ENCODE measurements around the gene TRIM3. TPM values are rescaled to one million over a fixed set of nuclear protein-coding genes. Genes with fewer than 3 reads are reported as not detected.
A peak's percentile ranks its signal among the peaks of the same experiment; 100 is the strongest.

Gene TRIM3
- total RNA-seq, 3 donors from 2014 or later = 21.6 to 43.9 (median 32.6) TPM

GRCh38 chr11:6481012-6481923, 7.5 kb upstream of the TRIM3 start, which contains the start of the genes ARFIP2 and TIMM10B:
ARFIP2 (minus strand) TSS chr11:6481331; CDS start chr11:6480421, 910 bp downstream.
TIMM10B (plus strand) TSS chr11:6481501; CDS start chr11:6481517, 16 bp downstream.
- Histone ChIP-seq H3K9me3 (no peaks in the 10 kb centered on the region), H3K4me1 (peaks cover 0 to 9% of the 10 kb centered on the region in 2 donors), H3K27me3 (no peaks in the 10 kb centered on the region), H3K4me3 (peak within 1 kb of the TSS; percentile 73 to 81 (median 81)), H3K27ac (peak within 1 kb of the TSS; percentile 95 to 97), H3K36me3 (no peaks in the 10 kb centered on the region)
- DNase-seq (ENCODE audit: low spot score in 2 of 2) = peak; percentile 98
- TF ChIP-seq POLR2AphosphoS5 (IDR thresholded peaks at IDR 0.05) (peak; percentile 88 to 98 (median 94)), POLR2A (IDR thresholded peaks at IDR 0.05) (peak; percentile 93), CTCF (IDR thresholded peaks at IDR 0.05) (no peak)
- intact Hi-C loops (cut with DNase I; ENCODE audit: low total_unique reads) = no loop called here

- Histone ChIP-seq H3K27me3 (no peaks in the 10 kb centered on the region), H3K4me1 (peaks cover 0 to 9% of the 10 kb centered on the region in 2 donors), H3K27ac (peak overlapping the region; percentile 95 to 97), H3K36me3 (no peaks in the 10 kb centered on the region), H3K4me3 (peak overlapping the region; percentile 73 to 81 (median 81)), H3K9me3 (no peaks in the 10 kb centered on the region)
- TF ChIP-seq CTCF (IDR thresholded peaks at IDR 0.05) = no peak
- TF ChIP-seq POLR2AphosphoS5 (IDR thresholded peaks at IDR 0.05) = no peak
- TF ChIP-seq POLR2A (IDR thresholded peaks at IDR 0.05) = no peak
- DNase-seq (ENCODE audit: low spot score in 2 of 2) = no peak
- intact Hi-C loops (cut with DNase I; ENCODE audit: low total_unique reads) = no loop called here
Observed at GRCh38 chr11:6480299-6480914, 6.7 kb upstream of the TRIM3 start.

- H3K27me3 ChIP-seq = no peaks in the 10 kb centered on the region
- no peaks in the 10 kb centered on the region for H3K9me3 ChIP-seq
- peak overlapping the region; percentile 76 to 97 for H3K27ac ChIP-seq
- TF ChIP-seq POLR2A (IDR thresholded peaks at IDR 0.05) (no peak), CTCF (IDR thresholded peaks at IDR 0.05) (no peak), POLR2AphosphoS5 (IDR thresholded peaks at IDR 0.05) (no peak)
- intact Hi-C loops (cut with DNase I; ENCODE audit: low total_unique reads) = no loop called here
- no peak overlapping the region for H3K4me3 ChIP-seq
- H3K36me3 ChIP-seq = no peaks in the 10 kb centered on the region
- DNase-seq (ENCODE audit: low spot score in 2 of 2) = no peak
- H3K4me1 ChIP-seq = peaks cover 11 to 13% of the 10 kb centered on the region in 2 donors
Observed at GRCh38 chr11:6476571-6476970, 2.8 kb upstream of the TRIM3 start.

GRCh38 chr11:6475936-6476335, 2.2 kb upstream of the TRIM3 start:
- peak; percentile 44 to 74 for DNase-seq (ENCODE audit: low spot score in 2 of 2)
- peaks cover 11 to 13% of the 10 kb centered on the region in 2 donors for H3K4me1 ChIP-seq
- H3K36me3 ChIP-seq = no peaks in the 10 kb centered on the region
- intact Hi-C loops (cut with DNase I; ENCODE audit: low total_unique reads) = no loop called here
- H3K9me3 ChIP-seq = no peaks in the 10 kb centered on the region
- no peak overlapping the region for H3K4me3 ChIP-seq
- peak in 1 of 3 donors; percentile 22 for TF ChIP-seq CTCF (IDR thresholded peaks at IDR 0.05)
- no peak for TF ChIP-seq POLR2AphosphoS5 (IDR thresholded peaks at IDR 0.05)
- no peaks in the 10 kb centered on the region for H3K27me3 ChIP-seq
- peak overlapping the region; percentile 76 to 97 for H3K27ac ChIP-seq

Measured in breast epithelium (tissue), 4 donors.